Measurements from ENCODE around the gene ST3GAL3.
"Not testable (repeated sequence)": the region's sequence is repeated elsewhere in the genome, so short reads cannot be mapped to it uniquely, and the experiment has no call there.

ST3GAL3 gene

DNA sequence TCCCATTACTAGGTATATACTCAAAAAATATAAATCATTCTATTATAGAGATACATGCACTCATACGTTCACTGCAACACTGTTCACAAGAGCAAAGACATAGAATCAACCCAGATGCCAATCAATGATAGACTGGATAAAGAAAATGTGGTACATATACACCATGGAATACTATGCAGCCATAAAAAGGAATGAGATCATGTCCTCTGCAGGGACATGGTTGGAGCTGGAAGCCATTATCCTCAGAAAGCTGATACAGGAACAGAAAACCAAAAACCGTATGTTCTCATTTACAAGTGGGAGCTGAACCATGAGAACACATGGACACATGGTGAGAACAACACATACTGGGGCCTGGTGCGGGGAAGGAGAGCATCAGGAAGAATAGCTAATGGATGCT lies 70.6 kb downstream of the ST3GAL3 start:
- H3K9me3 ChIP-seq (ENCODE audit: control insufficient read depth, insufficient read depth, low read length); H3K9ac ChIP-seq (ENCODE audit: low read depth, low read length); H3K36me3 ChIP-seq (ENCODE audit: insufficient read depth, low read length); H3K4me1 ChIP-seq (ENCODE audit: insufficient read depth, low read length): not testable (repeated sequence)

DNA sequence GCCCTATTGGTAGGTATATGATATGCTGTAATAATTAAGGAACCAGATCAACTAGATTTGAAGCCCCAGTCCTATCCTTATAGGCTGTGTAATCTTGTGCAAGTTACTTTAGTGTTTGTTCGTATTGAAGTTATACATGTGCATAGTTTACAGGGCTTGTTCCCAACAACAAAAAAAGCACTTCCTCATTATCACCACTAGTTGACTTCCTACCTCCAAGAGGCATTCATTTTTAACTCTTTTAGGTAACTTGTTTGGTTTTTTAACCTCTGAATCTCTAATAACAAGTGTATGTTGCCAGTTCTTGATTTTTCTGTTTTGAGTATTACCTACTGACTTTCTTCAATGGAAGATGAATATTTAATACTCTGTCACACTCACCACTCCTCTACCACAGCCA lies 71.9 kb downstream of the ST3GAL3 start:
- H3K9me3 ChIP-seq (ENCODE audit: control insufficient read depth, insufficient read depth, low read length) = no peaks in the 10 kb centered on the region
- no peaks in the 10 kb centered on the region for H3K36me3 ChIP-seq (ENCODE audit: insufficient read depth, low read length)
- peaks cover 11% of the 10 kb centered on the region for H3K4me1 ChIP-seq (ENCODE audit: insufficient read depth, low read length)
- no peak overlapping the region for H3K9ac ChIP-seq (ENCODE audit: low read depth, low read length)

DNA sequence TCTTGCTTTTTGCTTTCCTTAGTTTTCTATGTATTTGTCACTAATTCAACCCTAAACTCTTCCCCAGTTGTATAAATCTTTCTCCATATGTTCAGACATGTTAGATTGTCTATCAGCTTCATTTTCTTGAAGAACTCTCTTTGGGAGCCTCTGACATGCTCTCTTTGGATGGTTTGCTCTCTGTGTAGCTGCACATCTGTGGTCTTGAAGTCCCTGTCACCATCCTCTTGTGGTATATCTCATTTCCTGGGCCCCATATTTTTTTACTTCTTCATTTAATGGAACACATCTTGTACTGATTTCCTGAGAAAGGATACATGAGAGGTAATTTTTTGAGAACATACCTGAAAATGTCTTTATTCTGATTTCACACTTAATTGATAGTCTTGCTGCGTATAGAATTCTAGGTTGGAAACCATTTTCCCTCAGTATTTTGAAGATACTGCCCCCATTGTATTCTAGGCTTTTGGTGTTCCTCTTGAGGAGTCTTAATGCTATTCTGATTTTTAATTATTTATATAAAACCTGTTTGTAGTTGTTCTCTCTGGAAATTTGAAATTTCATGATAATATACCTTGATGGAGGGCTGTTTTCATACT lies 72.6 kb downstream of the ST3GAL3 start:
- Histone ChIP-seq H3K36me3 (ENCODE audit: insufficient read depth, low read length) (no peaks in the 10 kb centered on the region), H3K9me3 (ENCODE audit: control insufficient read depth, insufficient read depth, low read length) (no peaks in the 10 kb centered on the region), H3K9ac (ENCODE audit: low read depth, low read length) (no peak overlapping the region), H3K4me1 (ENCODE audit: insufficient read depth, low read length) (peaks cover 11% of the 10 kb centered on the region)

DNA sequence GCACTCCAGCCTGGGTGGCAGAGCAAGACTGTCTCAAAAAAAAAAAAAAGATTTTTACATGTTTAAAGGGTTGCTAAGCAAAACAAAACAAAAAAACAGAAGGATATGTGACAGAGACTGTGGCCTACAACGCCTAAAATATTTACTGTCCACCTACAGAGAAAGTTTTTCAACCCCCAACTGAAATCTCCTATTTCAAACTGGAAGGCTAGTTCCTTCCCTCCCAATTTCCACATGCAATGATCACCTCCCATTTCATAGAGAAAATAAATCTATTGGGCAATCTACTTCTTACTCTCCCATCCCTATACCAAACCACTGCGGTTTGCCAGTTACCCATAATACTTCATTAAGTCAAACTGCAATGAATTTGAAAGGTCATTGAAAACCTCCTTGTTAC lies 74.2 kb downstream of the ST3GAL3 start:
- H3K36me3 ChIP-seq (ENCODE audit: insufficient read depth, low read length) = no peaks in the 10 kb centered on the region
- H3K4me1 ChIP-seq (ENCODE audit: insufficient read depth, low read length) = peaks cover 11% of the 10 kb centered on the region
- no peak overlapping the region for H3K9ac ChIP-seq (ENCODE audit: low read depth, low read length)
- no peaks in the 10 kb centered on the region for H3K9me3 ChIP-seq (ENCODE audit: control insufficient read depth, insufficient read depth, low read length)

DNA sequence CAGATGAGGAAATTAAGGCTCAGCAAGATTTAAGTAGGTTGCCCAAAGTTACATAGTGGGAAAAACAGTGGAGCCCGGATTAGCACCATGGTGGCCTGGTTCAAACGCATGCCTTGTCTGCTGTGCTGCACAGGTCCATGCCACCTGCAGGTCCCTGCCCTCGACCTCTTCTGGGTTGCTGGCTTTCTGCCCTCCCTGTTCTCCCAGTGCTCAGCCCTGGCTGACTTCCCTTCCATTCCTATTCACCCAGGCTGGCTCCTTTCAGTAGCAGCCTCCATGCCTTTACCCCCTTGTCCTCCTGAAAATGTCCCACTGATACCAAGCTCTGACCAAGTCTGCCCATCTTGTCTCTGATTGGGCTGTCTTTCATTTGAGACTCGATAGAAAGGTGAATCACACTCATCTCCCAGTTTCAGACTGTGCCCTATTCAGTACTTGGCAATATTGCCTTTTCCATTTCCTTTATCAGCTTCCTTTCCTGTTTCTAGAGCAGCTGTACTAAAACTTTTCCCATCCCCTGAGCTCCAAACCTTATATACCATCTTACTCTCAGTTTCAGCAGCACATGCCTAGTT lies 75.8 kb downstream of the ST3GAL3 start:
- no peaks in the 10 kb centered on the region for H3K36me3 ChIP-seq (ENCODE audit: insufficient read depth, low read length)
- H3K9me3 ChIP-seq (ENCODE audit: control insufficient read depth, insufficient read depth, low read length) = no peaks in the 10 kb centered on the region
- peaks cover 11% of the 10 kb centered on the region for H3K4me1 ChIP-seq (ENCODE audit: insufficient read depth, low read length)
- H3K9ac ChIP-seq (ENCODE audit: low read depth, low read length) = no peak overlapping the region

DNA sequence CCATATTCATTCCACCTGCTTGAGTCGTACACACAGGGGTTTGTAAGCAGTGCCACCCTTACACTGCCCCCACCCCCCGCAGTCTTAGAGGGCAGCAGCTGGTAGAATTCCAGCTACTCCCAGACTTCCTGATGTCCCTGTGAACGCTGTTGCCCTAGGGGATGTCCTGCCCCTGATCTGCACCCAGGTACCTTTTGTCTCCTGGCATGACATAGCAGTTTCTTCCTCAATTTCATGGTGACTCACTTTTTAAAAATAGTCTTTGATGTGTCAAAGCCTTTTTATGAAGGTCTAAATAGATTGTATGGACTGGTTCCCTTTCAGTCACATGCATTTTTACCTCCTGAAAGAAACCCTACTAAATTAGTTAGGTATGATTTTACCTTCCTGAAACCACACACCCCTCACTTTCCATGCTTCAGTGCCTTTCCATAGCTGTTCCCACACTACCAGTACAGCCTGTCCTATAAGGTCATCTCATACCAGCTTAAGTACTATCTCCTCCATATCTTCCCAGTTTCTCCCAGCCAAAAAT lies 76.4 kb downstream of the ST3GAL3 start:
- Histone ChIP-seq H3K9ac (ENCODE audit: low read depth, low read length) (no peak overlapping the region), H3K36me3 (ENCODE audit: insufficient read depth, low read length) (no peaks in the 10 kb centered on the region), H3K4me1 (ENCODE audit: insufficient read depth, low read length) (peaks cover 11% of the 10 kb centered on the region), H3K9me3 (ENCODE audit: control insufficient read depth, insufficient read depth, low read length) (no peaks in the 10 kb centered on the region)

DNA sequence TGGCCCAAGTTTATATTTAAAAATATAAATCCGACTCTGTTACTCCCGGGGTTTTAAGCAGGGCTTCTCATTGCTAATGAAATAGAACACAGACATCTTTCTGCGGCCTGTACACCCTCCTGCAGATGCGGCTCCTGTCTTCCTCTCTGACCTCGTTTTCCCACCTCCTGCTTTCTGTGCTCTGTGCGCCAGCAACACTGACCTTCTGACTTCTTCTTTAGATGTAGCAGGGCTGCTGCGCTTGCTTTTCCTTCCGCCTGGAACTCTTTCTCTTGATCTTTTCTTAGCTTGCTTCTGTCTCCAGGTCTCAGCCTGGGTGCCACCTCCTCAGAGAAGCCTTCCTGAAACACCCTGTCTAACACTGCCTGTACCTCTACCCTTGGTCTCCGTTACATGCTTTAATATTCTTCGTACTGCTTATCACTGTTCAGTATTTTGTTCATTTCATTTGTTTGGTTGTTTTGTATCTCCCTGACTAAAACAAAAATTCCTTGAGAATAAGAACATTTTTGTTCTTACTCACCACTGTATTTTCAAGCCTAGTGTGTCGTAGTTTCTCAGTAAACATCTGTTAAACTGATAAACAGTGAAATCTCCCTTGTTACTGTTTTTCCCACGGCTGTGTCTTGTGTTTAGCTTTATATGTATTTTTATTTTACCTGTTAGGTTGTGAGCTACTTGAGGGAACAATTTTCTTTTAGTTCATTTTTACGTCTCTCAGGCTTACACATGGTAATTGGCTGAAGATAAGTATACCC lies 79.0 kb downstream of the ST3GAL3 start:
- H3K36me3 ChIP-seq (ENCODE audit: insufficient read depth, low read length) = no peaks in the 10 kb centered on the region
- no peak overlapping the region for H3K9ac ChIP-seq (ENCODE audit: low read depth, low read length)
- H3K4me1 ChIP-seq (ENCODE audit: insufficient read depth, low read length) = peaks cover 11% of the 10 kb centered on the region
- no peaks in the 10 kb centered on the region for H3K9me3 ChIP-seq (ENCODE audit: control insufficient read depth, insufficient read depth, low read length)

DNA sequence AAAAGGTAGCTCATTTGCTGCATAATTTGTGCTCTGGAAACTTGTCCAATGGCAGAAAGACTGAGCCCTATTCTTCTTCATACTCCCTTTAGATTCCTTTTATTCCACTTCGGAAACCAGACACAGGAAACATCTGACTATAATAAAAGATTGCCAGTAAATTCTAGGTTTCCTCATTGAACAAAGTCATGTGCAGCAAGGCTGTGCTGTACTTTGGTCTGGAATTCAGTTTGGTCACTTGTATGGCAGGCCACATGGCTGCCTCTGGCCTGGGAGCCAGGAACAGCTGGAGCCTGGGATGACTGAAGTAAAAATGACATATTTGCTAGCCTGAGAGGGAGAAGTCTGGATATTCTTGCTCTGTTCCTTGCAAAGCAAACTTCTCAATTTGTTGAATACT lies 79.6 kb downstream of the ST3GAL3 start:
- no peak overlapping the region for H3K9ac ChIP-seq (ENCODE audit: low read depth, low read length)

DNA sequence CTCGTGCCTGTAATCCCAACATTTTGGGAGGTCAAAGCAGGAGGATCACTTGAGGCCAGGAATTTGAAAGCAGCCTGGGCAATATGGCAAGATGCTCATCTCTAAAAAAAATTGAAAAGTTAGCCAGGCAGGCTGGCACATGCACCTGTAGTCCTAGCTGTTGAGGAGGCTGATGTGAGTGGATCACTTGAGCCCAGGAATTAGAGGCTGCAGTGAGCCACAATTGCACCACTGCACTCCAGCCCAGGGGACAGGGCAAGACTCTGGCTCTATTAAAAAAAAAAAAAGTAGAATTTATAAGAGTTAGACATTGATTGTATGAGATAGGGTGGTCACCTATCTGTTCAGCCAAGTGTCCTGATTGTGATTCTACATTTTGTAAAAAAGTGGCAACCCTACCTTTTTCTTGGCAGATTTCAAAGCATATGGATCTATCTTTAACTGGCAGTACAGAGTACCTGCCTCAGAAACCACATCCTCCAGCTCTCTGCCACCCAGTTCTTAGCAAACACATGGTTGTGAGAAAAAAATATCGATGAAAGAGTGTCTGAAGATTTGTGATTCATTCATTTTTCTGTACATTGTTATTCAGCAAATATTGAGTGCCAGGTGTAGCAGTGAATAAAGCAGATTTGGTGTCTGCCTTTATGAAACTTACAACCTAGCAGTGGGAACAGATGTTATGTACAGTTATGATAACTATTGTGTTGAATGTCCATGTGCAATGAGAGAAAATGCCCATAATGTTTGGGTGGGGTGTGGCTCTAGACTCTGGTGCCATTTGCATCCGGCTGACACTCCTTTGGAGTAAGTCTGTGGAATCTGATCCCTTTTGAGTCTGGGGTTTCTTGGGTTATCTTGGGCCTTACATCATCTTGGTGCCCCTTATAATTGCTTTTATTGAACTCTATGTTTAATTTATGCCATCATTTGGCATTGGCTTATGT lies 82.5 kb downstream of the ST3GAL3 start:
- Histone ChIP-seq H3K9me3 (ENCODE audit: control insufficient read depth, insufficient read depth, low read length) (no peaks in the 10 kb centered on the region), H3K36me3 (ENCODE audit: insufficient read depth, low read length) (no peaks in the 10 kb centered on the region), H3K9ac (ENCODE audit: low read depth, low read length) (no peak overlapping the region), H3K4me1 (ENCODE audit: insufficient read depth, low read length) (no peaks in the 10 kb centered on the region)

More for the DNA sequence above, 79.6 kb downstream of the ST3GAL3 start:
- H3K4me1 ChIP-seq (ENCODE audit: insufficient read depth, low read length) = peaks cover 11% of the 10 kb centered on the region
- no peaks in the 10 kb centered on the region for H3K36me3 ChIP-seq (ENCODE audit: insufficient read depth, low read length)
- H3K9me3 ChIP-seq (ENCODE audit: control insufficient read depth, insufficient read depth, low read length) = no peaks in the 10 kb centered on the region

DNA sequence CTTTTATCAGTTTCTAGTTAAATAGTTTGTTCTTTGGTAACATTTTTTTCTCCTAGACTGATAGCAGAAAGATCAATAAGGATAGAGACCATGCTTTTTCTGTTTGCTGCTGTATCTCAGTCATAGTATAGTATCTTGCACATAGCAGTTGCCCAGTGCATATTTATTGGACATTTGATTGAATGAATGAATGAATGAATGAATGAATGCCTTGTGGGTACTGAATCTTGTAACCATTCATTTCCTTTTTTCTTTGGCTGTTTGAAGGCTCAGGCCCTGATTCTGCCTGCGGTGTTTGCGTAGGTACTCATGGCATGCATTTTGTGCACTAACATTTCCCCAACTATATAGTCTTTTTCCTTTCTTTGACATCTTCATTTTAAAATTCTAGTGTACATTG lies 83.9 kb downstream of the ST3GAL3 start:
- Histone ChIP-seq H3K9ac (ENCODE audit: low read depth, low read length) (no peak overlapping the region), H3K4me1 (ENCODE audit: insufficient read depth, low read length) (no peaks in the 10 kb centered on the region), H3K36me3 (ENCODE audit: insufficient read depth, low read length) (no peaks in the 10 kb centered on the region), H3K9me3 (ENCODE audit: control insufficient read depth, insufficient read depth, low read length) (no peaks in the 10 kb centered on the region)

DNA sequence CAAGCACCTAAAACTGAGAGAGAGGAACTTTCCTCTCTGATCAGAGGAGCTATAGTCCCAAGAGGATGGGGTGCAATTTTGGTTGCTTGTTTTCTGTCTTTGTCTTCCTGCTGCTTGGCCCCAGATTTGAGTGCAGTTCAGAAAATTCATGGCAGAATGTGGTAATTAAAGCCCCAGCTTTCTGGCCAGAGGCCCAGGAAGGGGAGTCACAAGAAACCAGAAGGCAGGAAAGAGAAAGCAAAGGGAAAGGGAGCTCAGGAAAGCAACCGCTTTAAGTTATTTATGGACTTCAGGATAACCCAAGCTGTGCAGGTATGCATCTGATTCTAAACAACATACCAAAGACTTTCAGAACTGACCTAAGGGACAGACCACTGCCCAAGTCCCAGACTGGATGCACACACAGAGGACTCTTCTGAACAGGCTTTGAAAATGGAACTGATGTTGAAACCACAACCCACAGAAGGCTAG lies 88.8 kb downstream of the ST3GAL3 start:
- Histone ChIP-seq H3K9ac (ENCODE audit: low read depth, low read length) (no peak overlapping the region), H3K36me3 (ENCODE audit: insufficient read depth, low read length) (no peaks in the 10 kb centered on the region), H3K4me1 (ENCODE audit: insufficient read depth, low read length) (no peaks in the 10 kb centered on the region), H3K9me3 (ENCODE audit: control insufficient read depth, insufficient read depth, low read length) (no peaks in the 10 kb centered on the region)

DNA sequence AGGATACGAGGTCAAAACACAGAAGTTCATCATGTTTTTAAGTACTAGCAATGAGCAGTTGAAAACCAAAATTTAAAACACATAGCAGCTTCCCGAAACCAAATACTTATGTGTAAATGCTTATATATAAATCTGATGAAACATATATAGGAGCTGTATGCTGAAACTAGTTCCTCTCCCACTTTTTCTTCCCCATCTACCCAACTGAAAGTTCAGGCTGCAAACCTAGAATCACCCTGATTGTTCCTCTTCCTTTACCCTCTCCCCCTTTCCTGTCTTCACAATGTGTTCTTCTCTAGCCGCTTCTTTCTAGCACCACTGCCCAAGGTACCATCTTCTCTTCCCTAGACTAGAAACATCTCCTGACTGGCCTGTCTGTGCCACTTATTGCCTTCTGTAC lies 90.6 kb downstream of the ST3GAL3 start:
- H3K36me3 ChIP-seq (ENCODE audit: insufficient read depth, low read length) = no peaks in the 10 kb centered on the region
- no peaks in the 10 kb centered on the region for H3K9me3 ChIP-seq (ENCODE audit: control insufficient read depth, insufficient read depth, low read length)
- no peaks in the 10 kb centered on the region for H3K4me1 ChIP-seq (ENCODE audit: insufficient read depth, low read length)
- H3K9ac ChIP-seq (ENCODE audit: low read depth, low read length) = no peak overlapping the region

DNA sequence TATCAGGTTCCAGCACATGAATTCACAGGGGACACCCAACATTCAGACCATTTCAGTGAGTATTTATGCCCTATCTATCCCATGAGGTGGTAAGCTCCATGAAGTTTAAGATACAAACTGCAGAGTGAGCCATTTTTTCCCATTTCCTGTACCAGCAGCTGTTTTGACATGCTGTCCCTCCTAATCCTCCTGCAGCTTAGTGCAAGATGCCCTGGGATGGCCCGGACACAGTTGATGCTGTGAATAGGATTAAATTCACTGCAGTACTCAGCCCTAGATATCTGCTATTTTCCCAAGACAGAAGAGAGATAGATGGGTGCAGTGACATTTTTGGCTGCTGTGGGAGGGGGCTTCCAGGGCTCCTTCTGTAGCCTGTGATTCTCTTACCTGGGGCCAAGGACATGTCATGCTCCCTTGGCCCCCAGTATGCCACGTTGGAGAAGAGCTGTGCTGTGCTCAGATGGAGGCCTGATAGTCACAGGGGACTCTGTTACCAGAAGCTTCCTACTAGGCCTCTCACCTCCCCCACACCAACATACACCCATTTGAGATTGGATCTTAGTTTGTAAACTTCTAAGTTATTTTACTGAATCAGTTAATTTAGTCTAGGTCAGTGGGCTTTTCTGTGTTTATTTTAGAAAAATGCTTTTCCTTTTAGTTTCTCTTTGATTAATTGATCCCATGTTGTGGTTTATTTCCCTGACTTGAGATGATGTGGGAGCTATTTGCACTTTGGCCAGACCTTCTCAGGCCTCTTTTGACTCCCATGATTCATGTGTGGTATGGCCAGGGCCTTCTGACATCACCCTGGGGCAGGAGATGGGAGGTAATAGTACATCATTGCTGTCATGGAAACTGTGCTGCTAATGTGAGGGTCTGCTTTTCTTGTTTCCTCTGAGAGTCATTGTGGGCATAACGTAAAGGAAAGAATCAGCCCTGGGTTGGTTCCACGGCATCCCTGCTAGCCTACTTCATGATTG lies 92.6 kb downstream of the ST3GAL3 start:
- Histone ChIP-seq H3K9me3 (ENCODE audit: control insufficient read depth, insufficient read depth, low read length) (no peaks in the 10 kb centered on the region), H3K9ac (ENCODE audit: low read depth, low read length) (no peak overlapping the region), H3K4me1 (ENCODE audit: insufficient read depth, low read length) (no peaks in the 10 kb centered on the region; the same call in 1 of the 2 replicates), H3K36me3 (ENCODE audit: insufficient read depth, low read length) (no peaks in the 10 kb centered on the region)
